Measurements from ENCODE around the gene NOS1AP.

The NOS1AP gene

GRCh38 chr1:162252214-162252613, 182.7 kb downstream of the NOS1AP start:
- TF ChIP-seq TAF1 (IDR thresholded peaks at IDR 0.05; ENCODE audit: borderline replicate concordance, insufficient read depth, low read length) = no peak
- TF ChIP-seq POLR2AphosphoS5 (IDR thresholded peaks at IDR 0.05; ENCODE audit: low read depth, low read length) = no peak
- TF ChIP-seq FOXP2 (optimal IDR thresholded peaks at IDR 0.05; ENCODE audit: borderline replicate concordance, extremely low read depth, extremely low read length, insufficient read depth) = no peak
- no peak for TF ChIP-seq SIN3A (IDR thresholded peaks at IDR 0.05; ENCODE audit: borderline replicate concordance, insufficient read depth, low read length)
- TF ChIP-seq, protein P1, sequence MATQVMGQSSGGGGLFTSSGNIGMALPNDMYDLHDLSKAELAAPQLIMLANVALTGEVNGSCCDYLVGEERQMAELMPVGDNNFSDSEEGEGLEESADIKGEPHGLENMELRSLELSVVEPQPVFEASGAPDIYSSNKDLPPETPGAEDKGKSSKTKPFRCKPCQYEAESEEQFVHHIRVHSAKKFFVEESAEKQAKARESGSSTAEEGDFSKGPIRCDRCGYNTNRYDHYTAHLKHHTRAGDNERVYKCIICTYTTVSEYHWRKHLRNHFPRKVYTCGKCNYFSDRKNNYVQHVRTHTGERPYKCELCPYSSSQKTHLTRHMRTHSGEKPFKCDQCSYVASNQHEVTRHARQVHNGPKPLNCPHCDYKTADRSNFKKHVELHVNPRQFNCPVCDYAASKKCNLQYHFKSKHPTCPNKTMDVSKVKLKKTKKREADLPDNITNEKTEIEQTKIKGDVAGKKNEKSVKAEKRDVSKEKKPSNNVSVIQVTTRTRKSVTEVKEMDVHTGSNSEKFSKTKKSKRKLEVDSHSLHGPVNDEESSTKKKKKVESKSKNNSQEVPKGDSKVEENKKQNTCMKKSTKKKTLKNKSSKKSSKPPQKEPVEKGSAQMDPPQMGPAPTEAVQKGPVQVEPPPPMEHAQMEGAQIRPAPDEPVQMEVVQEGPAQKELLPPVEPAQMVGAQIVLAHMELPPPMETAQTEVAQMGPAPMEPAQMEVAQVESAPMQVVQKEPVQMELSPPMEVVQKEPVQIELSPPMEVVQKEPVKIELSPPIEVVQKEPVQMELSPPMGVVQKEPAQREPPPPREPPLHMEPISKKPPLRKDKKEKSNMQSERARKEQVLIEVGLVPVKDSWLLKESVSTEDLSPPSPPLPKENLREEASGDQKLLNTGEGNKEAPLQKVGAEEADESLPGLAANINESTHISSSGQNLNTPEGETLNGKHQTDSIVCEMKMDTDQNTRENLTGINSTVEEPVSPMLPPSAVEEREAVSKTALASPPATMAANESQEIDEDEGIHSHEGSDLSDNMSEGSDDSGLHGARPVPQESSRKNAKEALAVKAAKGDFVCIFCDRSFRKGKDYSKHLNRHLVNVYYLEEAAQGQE (IDR thresholded peaks at IDR 0.05; ENCODE audit: insufficient read depth in 1 of 2, low read depth in 2 of 2, low read length in 2 of 2) = no peak

- no peak for TF ChIP-seq TAF1 (IDR thresholded peaks at IDR 0.05; ENCODE audit: borderline replicate concordance, insufficient read depth, low read length)
- TF ChIP-seq POLR2AphosphoS5 (IDR thresholded peaks at IDR 0.05; ENCODE audit: low read depth, low read length) = no peak
- TF ChIP-seq FOXP2 (optimal IDR thresholded peaks at IDR 0.05; ENCODE audit: borderline replicate concordance, extremely low read depth, extremely low read length, insufficient read depth) = no peak
- TF ChIP-seq, protein P1 (IDR thresholded peaks at IDR 0.05; ENCODE audit: insufficient read depth in 1 of 2, low read depth in 2 of 2, low read length in 2 of 2) = no peak
- TF ChIP-seq SIN3A (IDR thresholded peaks at IDR 0.05; ENCODE audit: borderline replicate concordance, insufficient read depth, low read length) = no peak
These were observed 184.3 kb downstream of the NOS1AP start for GRCh38 chr1:162253790-162254189.

DNA sequence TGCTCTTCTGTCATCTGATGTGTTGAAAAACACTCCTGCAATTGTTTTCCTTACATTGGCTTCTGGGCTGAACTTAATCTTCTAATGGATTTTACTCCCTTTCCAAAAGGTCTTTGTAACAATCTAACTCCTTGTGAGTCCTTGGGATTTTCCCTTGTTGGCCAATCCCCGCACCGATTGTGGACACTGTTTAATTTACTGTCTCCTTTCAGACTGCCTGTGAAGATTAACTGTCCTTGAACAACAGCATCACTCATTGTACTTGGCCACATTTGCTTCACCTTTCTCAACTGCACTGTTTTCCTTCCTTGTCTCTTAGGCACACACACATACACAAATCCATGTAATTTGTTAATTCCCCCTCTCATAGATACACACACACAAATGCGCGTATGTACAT, 186.8 kb downstream of the NOS1AP start:
- no peak for TF ChIP-seq SIN3A (IDR thresholded peaks at IDR 0.05; ENCODE audit: borderline replicate concordance, insufficient read depth, low read length)
- no peak for TF ChIP-seq POLR2AphosphoS5 (IDR thresholded peaks at IDR 0.05; ENCODE audit: low read depth, low read length)
- no peak for TF ChIP-seq TAF1 (IDR thresholded peaks at IDR 0.05; ENCODE audit: borderline replicate concordance, insufficient read depth, low read length)
- TF ChIP-seq, protein P1 (IDR thresholded peaks at IDR 0.05; ENCODE audit: insufficient read depth in 1 of 2, low read depth in 2 of 2, low read length in 2 of 2) = no peak
- TF ChIP-seq FOXP2 (optimal IDR thresholded peaks at IDR 0.05; ENCODE audit: borderline replicate concordance, extremely low read depth, extremely low read length, insufficient read depth) = no peak

DNA sequence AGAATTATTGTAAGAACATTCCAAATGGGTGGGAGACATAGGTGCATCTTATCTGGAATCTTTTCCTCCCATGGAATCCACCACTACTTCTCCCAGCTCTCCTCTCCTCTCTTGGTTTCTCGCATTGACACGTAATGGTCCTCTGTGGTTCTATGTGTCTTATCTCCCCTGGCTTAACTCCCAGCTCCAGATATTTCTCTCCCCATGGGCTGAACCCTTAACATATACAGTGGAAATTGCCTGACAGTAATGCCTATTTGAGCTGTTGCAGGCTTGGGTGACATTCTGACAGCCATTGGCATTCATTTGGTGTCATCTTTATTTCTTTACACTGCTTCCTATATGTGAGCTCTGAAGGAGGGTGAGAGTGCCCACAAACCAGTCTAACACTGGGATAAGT, 188.9 kb downstream of the NOS1AP start:
- TF ChIP-seq FOXP2 (optimal IDR thresholded peaks at IDR 0.05; ENCODE audit: borderline replicate concordance, extremely low read depth, extremely low read length, insufficient read depth) (no peak), POLR2AphosphoS5 (IDR thresholded peaks at IDR 0.05; ENCODE audit: low read depth, low read length) (no peak), SIN3A (IDR thresholded peaks at IDR 0.05; ENCODE audit: borderline replicate concordance, insufficient read depth, low read length) (no peak), TAF1 (IDR thresholded peaks at IDR 0.05; ENCODE audit: borderline replicate concordance, insufficient read depth, low read length) (no peak)
- TF ChIP-seq, protein P1 (IDR thresholded peaks at IDR 0.05; ENCODE audit: insufficient read depth in 1 of 2, low read depth in 2 of 2, low read length in 2 of 2) = no peak

Measured in PFSK-1 (cell line).